GOT3 (cell line): ENCODE measurements around the gene ERC2.

Experiments
- DNase-seq: peaks from one replicate; lab custom pipeline; 2025; ENCODE audit warnings: mixed read lengths; lab: John Stamatoyannopoulos, UW

ERC2 gene

GRCh38 chr3:55645422-55645821 is 822.8 kb downstream of the ERC2 start:
- DNase-seq: no peak

GRCh38 chr3:55643283-55643682 is 825.0 kb downstream of the ERC2 start:
- no peak for DNase-seq

GRCh38 chr3:55641964-55642363 is 826.3 kb downstream of the ERC2 start:
- DNase-seq: no peak

- no peak for DNase-seq
These were observed 828.1 kb downstream of the ERC2 start for GRCh38 chr3:55639896-55640765.

GRCh38 chr3:55639143-55639542 is 829.1 kb downstream of the ERC2 start:
- no peak for DNase-seq

GRCh38 chr3:55637906-55638638 is 830.2 kb downstream of the ERC2 start:
- DNase-seq: no peak

- no peak for DNase-seq
These were observed 831.7 kb downstream of the ERC2 start for GRCh38 chr3:55636300-55637195.

- no peak for DNase-seq
These were observed 833.9 kb downstream of the ERC2 start for GRCh38 chr3:55634345-55634744.

GRCh38 chr3:55633333-55633732 is 834.9 kb downstream of the ERC2 start:
- DNase-seq: no peak

- DNase-seq: no peak
These were observed 836.4 kb downstream of the ERC2 start for GRCh38 chr3:55631766-55632331.

GRCh38 chr3:55630921-55631299 is 837.4 kb downstream of the ERC2 start:
- DNase-seq: no peak

- no peak for DNase-seq
These were observed 837.9 kb downstream of the ERC2 start for GRCh38 chr3:55630280-55630920.

GRCh38 chr3:55629432-55629831 is 838.8 kb downstream of the ERC2 start:
- no peak for DNase-seq

- no peak for DNase-seq
These were observed 842.0 kb downstream of the ERC2 start for GRCh38 chr3:55626279-55626665.

- no peak for DNase-seq
These were observed 844.0 kb downstream of the ERC2 start for GRCh38 chr3:55624238-55624637.

- no peak for DNase-seq
These were observed 844.5 kb downstream of the ERC2 start for GRCh38 chr3:55623786-55624185.

- no peak for DNase-seq
These were observed 845.5 kb downstream of the ERC2 start for GRCh38 chr3:55622733-55623132.

- no peak for DNase-seq
These were observed 846.2 kb downstream of the ERC2 start for GRCh38 chr3:55622116-55622515.

- no peak for DNase-seq
These were observed 846.6 kb downstream of the ERC2 start for GRCh38 chr3:55621648-55622047.

- DNase-seq: no peak
These were observed 847.2 kb downstream of the ERC2 start for GRCh38 chr3:55621026-55621422.

GRCh38 chr3:55620351-55621025 is 847.8 kb downstream of the ERC2 start:
- DNase-seq: no peak
